Activated CD4-positive, alpha-beta T cell treated with anti-CD3 and anti-CD28 coated beads for 36 hours (primary cell): ENCODE measurements around the gene OPRL1. TPM values are rescaled to one million over a fixed set of nuclear protein-coding genes. Genes with fewer than 3 reads are reported as not detected.

Source experiments
- ATAC-seq: fragments of 200-7000 bp; cut with Tn5 transposase; one replicate; pipeline ENCODE4 v1.10.0; 2021; ENCODE audit warnings: mild to moderate bottlenecking, moderate library complexity
- CTCF ChIA-PET: fragments of 350-600 bp; sonication (Branson Sonifier 250); formaldehyde crosslinking; loops from one replicate; lab custom pipeline; 2021; ENCODE audit warnings: antibody characterized with exemption; lab: Charles Lee
- POLR2A ChIA-PET: fragments of 350-600 bp; sonication (Branson Sonifier 250); formaldehyde crosslinking; loops from one replicate; lab custom pipeline; 2021; ENCODE audit warnings: antibody characterized with exemption, inconsistent platforms; lab: Charles Lee
- DNase-seq: peaks from one replicate; pipeline ENCODE4 v3.0.0-alpha.2; 2020
- H3K27ac Mint-ChIP-seq: one replicate; pipeline ENCODE4 v1.8.0; 2021; ENCODE audit warnings: mixed read lengths
- H3K27me3 Mint-ChIP-seq: one replicate; pipeline ENCODE4 v1.8.0; 2021; ENCODE audit warnings: mixed read lengths
- H3K36me3 Mint-ChIP-seq: one replicate; pipeline ENCODE4 v1.8.0; 2021; ENCODE audit warnings: low read depth, mixed read lengths
- H3K4me1 Mint-ChIP-seq: one replicate; pipeline ENCODE4 v1.8.0; 2021; ENCODE audit warnings: mixed read lengths
- H3K4me3 Mint-ChIP-seq: one replicate; pipeline ENCODE4 v1.8.0; 2021; ENCODE audit warnings: mild to moderate bottlenecking, moderate library complexity, mixed read lengths
- H3K9me3 Mint-ChIP-seq: one replicate; pipeline ENCODE4 v1.8.0; 2021; ENCODE audit warnings: low read depth, mixed read lengths
- intact Hi-C, 2 experiments: fragments of 100-400 bp; cut with DNase I in 1 of 2; cut with micrococcal nuclease in 1 of 2; formaldehyde crosslinking; loops; one replicate each; pipeline versions ENCODE4 v1.14.2 to v1.15.1; 2022 to 2024; cut with DNase I, micrococcal nuclease
- total RNA-seq, 2 experiments: library from RNA; stranded (reverse); gene quantifications; one replicate each; pipeline ENCODE4 v1.2.3, GENCODE V29; 2021

OPRL1 gene
- total RNA-seq, 2 experiments from 2014 or later = 0.42 to 0.50 TPM

DNA sequence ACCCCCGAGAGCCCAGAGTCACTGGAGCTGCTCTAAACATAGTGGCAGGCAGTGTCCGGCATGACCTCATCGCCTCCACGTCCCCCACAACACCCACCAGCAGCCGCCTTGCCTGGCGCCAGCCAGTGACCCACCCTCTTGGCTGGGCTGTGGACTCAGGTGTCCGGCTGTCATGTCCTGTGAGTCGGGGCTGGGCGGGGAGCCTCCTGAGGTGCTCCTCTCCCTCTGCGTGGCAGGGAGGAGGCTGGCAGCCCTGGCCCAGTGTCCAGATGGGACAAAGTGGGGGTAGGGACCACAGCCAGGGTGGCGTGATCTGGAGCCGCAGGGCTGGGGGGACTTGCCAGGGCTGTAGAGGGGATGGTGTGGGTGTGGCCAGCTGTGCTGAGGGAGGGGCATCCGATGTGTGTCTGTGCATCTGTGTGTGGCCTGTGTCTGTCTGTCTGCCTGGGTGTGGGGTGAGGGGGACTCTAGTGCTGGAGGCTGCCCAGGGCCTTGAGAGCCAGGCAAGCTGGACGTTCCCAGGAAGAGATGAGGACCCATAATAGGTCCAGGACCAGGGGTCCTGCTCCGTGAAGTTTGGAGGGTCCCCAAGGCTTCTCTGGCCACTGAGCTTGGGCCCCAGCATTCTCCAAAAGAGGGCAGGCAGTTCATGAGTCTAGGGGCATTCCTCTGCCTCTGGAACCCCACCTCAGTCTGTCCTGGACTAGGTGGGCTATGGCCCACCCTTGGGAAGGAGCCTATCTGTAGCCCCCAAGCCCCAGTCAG, 28.1 kb upstream of the OPRL1 start:
- Mint-ChIP-seq H3K27ac (no peak overlapping the region), H3K4me3 (no peak overlapping the region), H3K27me3 (peaks cover 38% of the 10 kb centered on the region), H3K36me3 (no peaks in the 10 kb centered on the region), H3K4me1 (peaks cover 2% of the 10 kb centered on the region), H3K9me3 (no peaks in the 10 kb centered on the region)
- POLR2A ChIA-PET = no interaction called here
- DNase-seq (no peak), ATAC-seq (no peak)
- intact Hi-C loops = no loop called here
- CTCF ChIA-PET = interaction anchor here (0.7 to 1.2 kb wide), 3 partner anchors 11 to 344 kb away, joined by 3 to 5 read pairs (median 5); no protein-coding TSS in a partner anchor

DNA sequence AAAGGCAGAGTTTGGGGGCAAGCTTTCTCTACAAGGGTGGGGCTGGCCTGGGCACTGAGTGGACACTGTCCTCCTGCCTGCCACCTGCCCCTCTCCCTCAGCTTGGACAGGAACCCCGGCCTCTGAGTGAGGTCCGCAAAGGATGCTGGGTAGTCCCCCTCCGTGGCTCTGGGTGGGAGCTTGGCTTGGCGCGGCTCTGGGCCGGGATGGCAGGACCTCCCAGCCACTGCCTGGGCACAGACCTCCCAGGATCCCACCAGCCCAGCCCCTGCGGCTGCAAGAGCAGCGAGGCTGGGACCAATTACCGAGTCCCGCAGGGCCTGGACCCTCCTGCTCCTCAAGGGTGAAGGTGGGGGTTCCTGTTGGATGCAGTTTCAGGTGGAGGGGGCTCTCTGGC, 27.6 kb upstream of the OPRL1 start:
- no peaks in the 10 kb centered on the region for H3K9me3 Mint-ChIP-seq
- CTCF ChIA-PET = interaction anchor here (0.7 to 1.4 kb wide), 5 partner anchors 13 to 345 kb away, joined by 3 to 5 read pairs (median 3); no protein-coding TSS in a partner anchor
- ATAC-seq (no peak), DNase-seq (no peak)
- H3K36me3 Mint-ChIP-seq = no peaks in the 10 kb centered on the region
- H3K4me3 Mint-ChIP-seq = no peak overlapping the region
- peaks cover 4% of the 10 kb centered on the region for H3K4me1 Mint-ChIP-seq
- no peak overlapping the region for H3K27ac Mint-ChIP-seq
- H3K27me3 Mint-ChIP-seq = peaks cover 32% of the 10 kb centered on the region
- POLR2A ChIA-PET = no interaction called here
- intact Hi-C loops = no loop called here

DNA sequence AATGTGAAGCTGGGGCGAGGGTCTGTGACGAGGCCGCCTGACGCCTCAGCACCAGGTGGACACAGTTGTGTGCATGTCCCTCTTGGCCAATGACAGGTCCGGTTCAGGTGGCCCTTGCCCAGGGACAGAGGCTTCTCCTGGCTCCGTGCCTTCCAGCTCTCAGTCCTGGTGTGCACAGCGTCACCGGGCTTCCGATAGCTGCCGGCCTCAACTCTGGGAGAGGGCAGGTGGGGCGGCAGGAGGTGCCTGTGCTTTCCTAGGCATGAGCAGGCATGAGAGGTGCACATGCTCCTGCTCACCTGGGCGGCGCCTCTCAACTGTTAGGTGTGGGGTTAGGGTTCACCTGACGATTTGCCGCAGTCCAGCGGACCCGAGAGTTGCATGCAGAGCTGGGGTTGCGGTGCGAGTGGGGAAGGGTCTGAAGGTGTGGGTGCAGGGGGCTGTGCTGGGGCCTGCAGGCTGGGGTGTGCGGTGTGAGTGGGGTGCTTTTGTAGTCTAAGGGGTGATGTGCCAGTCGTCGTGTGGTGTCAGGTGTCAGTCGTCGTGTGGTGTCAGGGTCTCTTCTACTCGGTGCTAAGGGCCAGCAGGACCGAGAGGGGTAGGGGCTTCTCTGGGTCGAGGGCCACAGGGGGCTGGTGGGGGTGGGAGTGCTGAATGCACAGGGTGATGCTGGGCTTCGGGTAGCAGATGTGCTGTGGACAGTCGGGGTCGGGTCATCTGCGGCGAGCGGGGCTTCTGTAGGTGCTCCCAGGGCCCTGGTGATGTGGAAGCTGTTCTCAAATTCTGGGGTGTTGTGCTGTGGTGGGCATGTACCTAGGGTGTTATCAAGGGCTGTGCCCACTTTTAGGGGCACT, 26.7 kb upstream of the OPRL1 start:
- ChIA-PET CTCF (interaction anchor here (1.0 to 1.6 kb wide), 5 partner anchors 14 to 67 kb away, joined by 3 to 4 read pairs (median 3); partner anchors contain the start of gene LKAAEAR1), POLR2A (no interaction called here)
- intact Hi-C loops = no loop called here
- Mint-ChIP-seq H3K4me1 (peaks cover 11% of the 10 kb centered on the region), H3K9me3 (no peaks in the 10 kb centered on the region), H3K4me3 (no peak overlapping the region), H3K27me3 (peaks cover 30% of the 10 kb centered on the region), H3K36me3 (no peaks in the 10 kb centered on the region), H3K27ac (no peak overlapping the region)
- DNase-seq (no peak), ATAC-seq (no peak)

DNA sequence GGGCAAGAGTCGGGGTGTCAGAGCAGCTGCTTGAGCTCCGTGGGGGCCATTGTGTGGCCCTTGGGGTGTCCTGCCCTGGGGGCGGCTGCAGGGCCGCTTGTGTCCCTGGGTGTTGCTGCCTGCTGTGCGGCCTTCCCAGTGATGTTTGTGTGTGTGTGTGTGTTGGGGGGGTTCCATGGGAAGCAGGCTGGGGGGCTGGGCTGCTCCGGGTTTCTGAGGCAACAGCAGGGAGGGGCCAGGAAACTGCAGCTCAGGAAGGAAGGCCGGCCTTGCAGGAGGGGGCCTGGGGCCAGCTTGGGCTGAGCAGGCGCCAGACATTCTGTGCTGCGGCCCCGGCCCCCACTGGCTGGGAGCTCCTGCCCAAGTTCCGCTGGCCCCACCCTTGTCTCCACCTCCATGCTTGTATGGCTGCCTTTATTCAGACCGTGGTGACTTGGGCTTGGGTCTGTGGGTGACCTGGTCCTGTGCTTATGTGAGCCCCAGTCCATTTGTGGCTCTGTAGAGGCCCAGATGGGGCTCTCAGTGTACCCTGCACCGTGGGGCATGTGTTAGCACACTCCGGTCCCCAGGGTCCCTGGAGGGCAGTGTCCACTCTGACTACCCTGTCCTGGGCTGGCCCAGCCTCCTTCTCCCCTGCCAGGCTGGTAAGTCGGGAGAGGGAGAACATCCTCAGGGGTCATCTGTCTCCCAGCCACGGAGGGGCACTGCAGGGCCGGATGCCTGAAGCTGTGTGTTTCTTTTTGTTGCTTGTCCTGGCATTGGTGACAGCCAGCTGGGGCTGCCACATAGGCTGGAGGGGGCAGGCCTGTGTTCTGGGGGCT, 25.8 kb upstream of the OPRL1 start:
- CTCF ChIA-PET = interaction anchor here (1.0 to 1.6 kb wide), 4 partner anchors 15 to 66 kb away, joined by 3 to 4 read pairs (median 4); partner anchors contain the start of gene LKAAEAR1

DNA sequence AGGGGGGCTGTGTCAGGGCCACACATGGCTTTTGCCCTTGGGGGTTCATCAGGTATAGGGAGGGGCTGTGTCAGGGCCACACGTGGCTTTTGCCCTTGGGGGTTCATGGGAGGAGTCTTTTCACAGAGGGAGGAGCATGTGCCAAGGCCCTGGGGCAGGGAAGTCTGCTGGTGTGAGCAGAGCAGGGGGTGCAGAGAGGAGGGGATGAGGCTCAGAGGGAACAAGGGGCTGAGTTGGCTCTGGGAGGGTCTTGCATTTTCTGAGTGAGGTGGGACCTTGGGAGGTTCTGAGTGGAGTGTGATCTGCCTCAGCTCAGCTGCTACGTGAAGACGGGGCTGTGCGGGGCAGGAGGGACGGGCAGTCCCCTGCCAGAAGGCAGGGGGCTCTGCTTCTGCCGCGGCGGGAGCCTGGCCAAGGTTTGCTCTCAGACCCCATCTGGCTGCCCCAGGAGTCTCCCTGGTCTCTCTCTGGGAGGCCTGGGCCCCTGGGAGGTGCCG, 24.4 kb upstream of the OPRL1 start:
- POLR2A ChIA-PET = no interaction called here
- no peaks in the 10 kb centered on the region for H3K36me3 Mint-ChIP-seq
- intact Hi-C loops = loop anchor here in 1 of 2 experiments (1.0 to 5.0 kb wide), 2 partner anchors 14 to 73 kb away; partner anchors contain the start of gene PRPF6
- H3K27me3 Mint-ChIP-seq = peaks cover 23% of the 10 kb centered on the region
- CTCF ChIA-PET = no interaction called here
- DNase-seq = no peak
- no peak overlapping the region for H3K27ac Mint-ChIP-seq
- H3K4me3 Mint-ChIP-seq = no peak overlapping the region
- no peaks in the 10 kb centered on the region for H3K9me3 Mint-ChIP-seq
- H3K4me1 Mint-ChIP-seq = peaks cover 14% of the 10 kb centered on the region
- ATAC-seq = no peak

More for the DNA sequence above, 25.8 kb upstream of the OPRL1 start:
- DNase-seq = no peak
- Mint-ChIP-seq H3K4me1 (peaks cover 15% of the 10 kb centered on the region), H3K36me3 (no peaks in the 10 kb centered on the region), H3K27ac (no peak overlapping the region), H3K9me3 (no peaks in the 10 kb centered on the region), H3K27me3 (peaks cover 28% of the 10 kb centered on the region), H3K4me3 (no peak overlapping the region)
- intact Hi-C loops = no loop called here
- POLR2A ChIA-PET = no interaction called here
- ATAC-seq = no peak

DNA sequence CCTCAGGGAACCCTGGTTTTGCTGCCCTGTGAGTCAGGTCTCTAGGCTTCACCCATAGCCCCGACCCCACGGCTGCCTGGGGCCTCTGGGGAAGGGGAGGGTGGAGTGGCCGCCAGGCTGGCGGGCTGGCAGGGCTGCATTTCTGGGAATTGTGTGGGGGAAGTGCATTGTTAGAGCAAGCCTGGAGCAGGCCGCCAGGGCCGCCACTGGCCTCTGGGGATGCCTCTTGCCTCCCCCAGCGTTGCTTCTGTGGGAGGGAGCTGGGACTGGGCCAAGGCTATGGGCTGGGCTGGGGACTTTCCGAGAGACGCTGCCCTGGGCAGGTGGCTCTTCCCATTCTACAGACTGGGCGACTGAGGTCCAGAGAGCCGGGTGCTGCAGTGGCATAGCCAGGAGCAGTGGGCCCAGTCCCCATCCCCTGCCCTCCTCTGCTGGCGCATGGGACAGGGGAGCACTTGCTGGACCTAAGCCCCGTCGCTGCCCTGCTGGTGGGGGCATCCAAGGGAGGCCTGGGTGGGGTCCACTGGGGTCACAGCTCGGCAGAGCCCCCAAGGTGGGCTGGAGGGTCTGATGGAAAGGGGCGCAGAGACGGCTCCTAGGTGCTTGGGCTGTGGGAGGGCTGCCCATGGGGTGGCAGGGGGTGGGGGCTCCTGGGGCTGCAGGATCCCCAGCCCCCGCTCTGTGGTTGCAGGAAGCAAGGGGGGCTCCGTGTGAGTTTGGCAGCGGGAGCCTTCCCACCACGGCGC, 23.8 kb upstream of the OPRL1 start:
- Mint-ChIP-seq H3K27me3 (peaks cover 18% of the 10 kb centered on the region), H3K27ac (no peak overlapping the region), H3K4me1 (peaks cover 14% of the 10 kb centered on the region), H3K9me3 (no peaks in the 10 kb centered on the region), H3K4me3 (no peak overlapping the region), H3K36me3 (no peaks in the 10 kb centered on the region)
- intact Hi-C loops = loop anchor here (1.0 to 5.0 kb wide), 3 partner anchors 15 to 349 kb away; partner anchors contain the start of genes ARFRP1 (in 1 of the 2) and PRPF6 (in 1 of the 2)
- CTCF ChIA-PET = interaction anchor here (0.6 to 1.7 kb wide), 7 partner anchors 10 to 464 kb away, joined by 3 to 6 read pairs (median 3); no protein-coding TSS in a partner anchor
- no peak for ATAC-seq
- no peak for DNase-seq
- POLR2A ChIA-PET = no interaction called here

DNA sequence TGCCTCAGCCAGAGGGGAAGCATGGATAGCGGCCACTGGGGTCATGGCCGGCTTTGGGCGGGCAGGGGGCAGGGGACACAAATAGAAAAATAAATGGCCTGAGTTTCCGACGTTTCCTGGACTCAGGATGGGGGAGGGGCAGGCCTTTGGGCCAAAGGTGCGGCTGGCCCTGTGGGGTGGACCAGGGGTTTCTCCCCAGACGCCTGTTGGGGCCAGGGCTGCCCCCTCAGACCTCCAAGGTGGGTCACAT, 23.3 kb upstream of the OPRL1 start:
- Mint-ChIP-seq H3K4me1 (peaks cover 14% of the 10 kb centered on the region), H3K4me3 (no peak overlapping the region), H3K27ac (no peak overlapping the region), H3K36me3 (no peaks in the 10 kb centered on the region), H3K9me3 (no peaks in the 10 kb centered on the region), H3K27me3 (peaks cover 17% of the 10 kb centered on the region)
- CTCF ChIA-PET = interaction anchor here (0.6 to 1.7 kb wide), 7 partner anchors 10 to 465 kb away, joined by 3 to 6 read pairs (median 3); no protein-coding TSS in a partner anchor
- DNase-seq = no peak
- POLR2A ChIA-PET = no interaction called here
- no peak for ATAC-seq
- intact Hi-C loops = loop anchor here (2.0 to 5.0 kb wide), 2 partner anchors 74 to 350 kb away; partner anchors contain the start of genes ARFRP1 (in 1 of the 2) and PRPF6 (in 1 of the 2)

DNA sequence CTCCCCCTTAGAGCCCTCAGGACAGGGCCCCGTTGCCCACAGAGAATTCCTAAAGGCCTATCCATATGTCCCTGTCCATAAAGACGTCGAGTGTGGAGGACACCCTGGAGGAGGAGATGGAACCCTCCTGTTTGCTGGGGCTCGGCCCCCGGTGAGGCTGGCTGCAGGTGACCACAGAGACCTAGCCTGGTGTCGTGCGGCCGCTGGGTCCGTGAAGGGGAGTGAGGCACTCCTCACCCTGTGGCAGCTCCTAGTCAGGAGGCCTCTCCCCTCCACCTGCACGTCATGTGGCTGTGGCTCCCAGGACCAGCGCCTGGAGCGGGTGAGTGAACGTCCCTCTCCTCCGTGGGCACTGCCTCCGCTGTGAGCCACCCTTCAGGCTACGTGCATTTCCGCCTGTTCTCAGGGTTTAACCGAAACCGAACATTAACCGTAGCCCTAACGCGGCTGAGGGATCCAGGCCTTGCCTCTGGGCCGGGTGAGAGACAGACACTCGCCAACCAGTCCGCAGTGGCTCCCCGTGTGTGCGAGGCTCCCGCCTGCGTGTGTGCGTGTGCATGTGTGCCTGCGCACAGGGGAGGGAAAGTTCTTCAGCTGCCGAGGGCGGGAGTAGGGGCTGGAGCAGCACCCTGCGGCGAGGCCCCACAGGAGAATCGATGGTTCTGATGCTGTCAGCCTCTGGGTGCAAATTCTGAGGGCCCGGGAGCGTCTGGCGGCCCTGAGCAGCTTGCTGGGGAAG, 22.8 kb upstream of the OPRL1 start:
- ChIA-PET CTCF (interaction anchor here (0.6 to 1.7 kb wide), 14 partner anchors 8 to 747 kb away, joined by 3 to 6 read pairs (median 4); partner anchors contain the start of gene PRPF6), POLR2A (interaction anchor here (0.6 kb wide), 1 partner anchor 18 kb away, joined by 3 read pairs; no protein-coding TSS in a partner anchor)
- ATAC-seq = peak; percentile 63
- H3K27ac Mint-ChIP-seq = peak overlapping the region; percentile 83
- peaks cover 16% of the 10 kb centered on the region for H3K4me1 Mint-ChIP-seq
- peak; percentile 72 for DNase-seq
- intact Hi-C loops = loop anchor here (1.0 to 5.0 kb wide), 4 partner anchors 18 to 350 kb away; partner anchors contain the start of genes ARFRP1 (in 1 of the 2) and PRPF6 (in 1 of the 2)
- H3K4me3 Mint-ChIP-seq = peak overlapping the region; percentile 79
- no peaks in the 10 kb centered on the region for H3K36me3 Mint-ChIP-seq
- H3K27me3 Mint-ChIP-seq = peaks cover 14% of the 10 kb centered on the region
- no peaks in the 10 kb centered on the region for H3K9me3 Mint-ChIP-seq

DNA sequence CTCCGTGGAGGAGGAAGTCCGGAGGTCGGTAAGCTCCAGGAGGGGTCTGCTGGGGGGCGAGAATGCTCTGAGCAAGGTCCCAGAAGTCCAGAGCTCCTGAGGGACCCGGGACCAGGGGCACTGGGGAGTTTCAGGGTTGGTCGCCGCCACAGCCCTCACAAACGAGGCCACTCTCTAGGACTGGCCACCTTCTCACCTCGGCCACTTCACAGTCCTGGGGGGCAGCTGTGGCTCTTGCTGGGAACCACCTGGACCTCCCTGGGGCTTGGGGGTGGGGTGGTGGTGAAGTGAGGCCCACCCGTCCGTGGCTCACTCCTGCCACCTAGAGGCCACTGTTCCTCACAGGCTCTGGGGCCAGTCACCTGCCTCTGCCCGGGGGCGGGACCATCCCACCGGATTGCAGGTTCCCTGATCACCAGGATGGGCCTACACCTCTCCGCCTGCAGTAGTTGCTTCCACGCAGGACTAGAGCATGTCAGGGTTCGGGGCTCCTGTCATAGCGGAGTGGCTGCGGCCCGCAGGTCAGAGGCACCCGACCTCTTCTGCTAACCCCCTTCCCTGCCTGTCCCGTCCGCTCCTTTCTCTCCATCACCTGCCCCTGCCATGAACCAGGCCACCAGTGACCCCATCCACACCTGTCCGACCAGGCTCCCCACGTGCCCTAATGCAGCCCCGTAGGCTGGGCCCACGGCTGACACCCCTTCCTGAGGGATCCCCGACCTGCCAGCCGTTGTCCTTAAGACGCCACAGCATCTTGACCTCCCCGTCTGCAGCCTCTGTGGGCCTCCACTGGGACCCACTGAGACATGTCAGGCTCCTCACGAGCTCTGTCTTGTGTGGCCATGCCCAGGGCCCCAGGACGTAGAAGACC, 22.0 kb upstream of the OPRL1 start:
- ATAC-seq = peak; percentile 82
- CTCF ChIA-PET = interaction anchor here (0.6 to 1.7 kb wide), 11 partner anchors 8 to 748 kb away, joined by 3 to 6 read pairs (median 4); partner anchors contain the start of gene PRPF6
- Mint-ChIP-seq H3K4me3 (peak overlapping the region; percentile 79), H3K4me1 (peaks cover 21% of the 10 kb centered on the region), H3K36me3 (no peaks in the 10 kb centered on the region), H3K27ac (peak overlapping the region; percentile 83), H3K27me3 (peaks cover 11% of the 10 kb centered on the region), H3K9me3 (no peaks in the 10 kb centered on the region)
- POLR2A ChIA-PET = interaction anchor here (0.6 kb wide), 1 partner anchor 19 kb away, joined by 3 read pairs; no protein-coding TSS in a partner anchor
- intact Hi-C loops = loop anchor here (1.0 to 5.0 kb wide), 4 partner anchors 19 to 351 kb away; partner anchors contain the start of genes ARFRP1 (in 1 of the 2) and PRPF6 (in 1 of the 2)
- peak; percentile 93 for DNase-seq
